Measurements from ENCODE around the gene HOXC5. TPM values are rescaled to one million over a fixed set of nuclear protein-coding genes. Genes with fewer than 3 reads are reported as not detected.

The HOXC5 gene
- total RNA-seq, 1 experiment from 2014 or later, result not detected

GRCh38 chr12:54017878-54018467, 14.9 kb upstream of the HOXC5 start:
- intact Hi-C loops (cut with micrococcal nuclease; ENCODE audit: unreplicated experiment), result no loop called here
- Mint-ChIP-seq H3K36me3 (ENCODE audit: insufficient read depth, unreplicated experiment) (peaks cover 11% of the 10 kb centered on the region), H3K4me3 (ENCODE audit: low read depth, unreplicated experiment) (peak overlapping the region; percentile 77), H3K27ac (ENCODE audit: unreplicated experiment) (no peak overlapping the region), H3K9me3 (ENCODE audit: low read depth, unreplicated experiment) (no peaks in the 10 kb centered on the region), H3K27me3 (ENCODE audit: unreplicated experiment) (peaks cover 80% of the 10 kb centered on the region), H3K4me1 (ENCODE audit: low read depth, unreplicated experiment) (no peaks in the 10 kb centered on the region)
- no TSS peak for BruUV-seq (replicated peaks)
- CTCF ChIA-PET, result interaction anchor here (0.6 to 2.2 kb wide), 15 partner anchors 8 to 260 kb away, joined by 3 to 25 read pairs (median 6); partner anchors contain the start of genes HOXC5, HOXC6, HOXC8 and SMUG1
- no peak for TF ChIP-seq CTCF (IDR thresholded peaks at IDR 0.05; ENCODE audit: unreplicated experiment)
- DNase-seq, result peak; percentile 81

GRCh38 chr12:54018468-54018984, 14.3 kb upstream of the HOXC5 start:
- Mint-ChIP-seq H3K4me3 (ENCODE audit: low read depth, unreplicated experiment) (peak overlapping the region; percentile 77), H3K27ac (ENCODE audit: unreplicated experiment) (no peak overlapping the region), H3K4me1 (ENCODE audit: low read depth, unreplicated experiment) (no peaks in the 10 kb centered on the region), H3K36me3 (ENCODE audit: insufficient read depth, unreplicated experiment) (peaks cover 11% of the 10 kb centered on the region), H3K9me3 (ENCODE audit: low read depth, unreplicated experiment) (no peaks in the 10 kb centered on the region), H3K27me3 (ENCODE audit: unreplicated experiment) (peaks cover 80% of the 10 kb centered on the region)
- no peak for TF ChIP-seq CTCF (IDR thresholded peaks at IDR 0.05; ENCODE audit: unreplicated experiment)
- no TSS peak for BruUV-seq (replicated peaks)
- CTCF ChIA-PET, result interaction anchor here (1.8 to 2.2 kb wide), 2 partner anchors 10 to 14 kb away, joined by 7 to 25 read pairs; partner anchors contain the start of genes HOXC5 and HOXC6
- DNase-seq, result no peak
- intact Hi-C loops (cut with micrococcal nuclease; ENCODE audit: unreplicated experiment), result no loop called here

GRCh38 chr12:54019091-54019811, 13.6 kb upstream of the HOXC5 start:
- Mint-ChIP-seq H3K4me3 (ENCODE audit: low read depth, unreplicated experiment) (no peak overlapping the region), H3K4me1 (ENCODE audit: low read depth, unreplicated experiment) (no peaks in the 10 kb centered on the region), H3K27ac (ENCODE audit: unreplicated experiment) (no peak overlapping the region), H3K27me3 (ENCODE audit: unreplicated experiment) (peaks cover 80% of the 10 kb centered on the region), H3K36me3 (ENCODE audit: insufficient read depth, unreplicated experiment) (peaks cover 11% of the 10 kb centered on the region), H3K9me3 (ENCODE audit: low read depth, unreplicated experiment) (no peaks in the 10 kb centered on the region)
- CTCF ChIA-PET, result no interaction called here
- intact Hi-C loops (cut with micrococcal nuclease; ENCODE audit: unreplicated experiment), result no loop called here
- DNase-seq, result no peak
- BruUV-seq (replicated peaks), result no TSS peak
- no peak for TF ChIP-seq CTCF (IDR thresholded peaks at IDR 0.05; ENCODE audit: unreplicated experiment)

- BruUV-seq (replicated peaks), result no TSS peak
- Mint-ChIP-seq H3K9me3 (ENCODE audit: low read depth, unreplicated experiment) (no peaks in the 10 kb centered on the region), H3K4me1 (ENCODE audit: low read depth, unreplicated experiment) (no peaks in the 10 kb centered on the region), H3K4me3 (ENCODE audit: low read depth, unreplicated experiment) (no peak overlapping the region), H3K27ac (ENCODE audit: unreplicated experiment) (no peak overlapping the region), H3K36me3 (ENCODE audit: insufficient read depth, unreplicated experiment) (peaks cover 11% of the 10 kb centered on the region), H3K27me3 (ENCODE audit: unreplicated experiment) (peaks cover 80% of the 10 kb centered on the region)
- intact Hi-C loops (cut with micrococcal nuclease; ENCODE audit: unreplicated experiment), result no loop called here
- DNase-seq, result no peak
- CTCF ChIA-PET, result no interaction called here
- no peak for TF ChIP-seq CTCF (IDR thresholded peaks at IDR 0.05; ENCODE audit: unreplicated experiment)
Observed at GRCh38 chr12:54019924-54020590, 12.8 kb upstream of the HOXC5 start.
